ENCODE data around the gene SYNM.

Gene SYNM

GRCh38 chr15:99120050-99120777 lies 15.3 kb downstream of the SYNM start:
- Histone ChIP-seq H3K36me3 (replicated peaks; ENCODE audit: insufficient read depth, low read length) (no peaks in the 10 kb centered on the region), H3K4me2 (ENCODE audit: low read depth, low read length) (no peak overlapping the region)

GRCh38 chr15:99121207-99121606 lies 16.3 kb downstream of the SYNM start:
- Histone ChIP-seq H3K79me2 (ENCODE audit: low read length) (no peaks in the 10 kb centered on the region), H3K9ac (ENCODE audit: low read length) (no peak overlapping the region), H3K4me2 (ENCODE audit: low read depth, low read length) (no peak overlapping the region), H3K27me3 (replicated peaks; ENCODE audit: insufficient read depth, low read length) (no peaks in the 10 kb centered on the region), H3K9me2 (replicated peaks; ENCODE audit: insufficient read depth, low read length) (no peaks in the 10 kb centered on the region), H3K27ac (ENCODE audit: low read length) (no peak overlapping the region), H3F3A (ENCODE audit: insufficient read depth, low read length) (no peaks in the 10 kb centered on the region), H4K20me1 (ENCODE audit: insufficient read depth, low read length) (no peaks in the 10 kb centered on the region), H3K4me3 (ENCODE audit: low read length) (no peak overlapping the region), H3K4me1 (ENCODE audit: low read length) (peaks cover 12% of the 10 kb centered on the region), H2AFZ (ENCODE audit: low read length) (no peak overlapping the region), H3K9me3 (replicated peaks; ENCODE audit: insufficient read depth, low read length) (no peaks in the 10 kb centered on the region), H3K36me3 (replicated peaks; ENCODE audit: insufficient read depth, low read length) (no peaks in the 10 kb centered on the region)
- no peak for TF ChIP-seq CTCF (IDR thresholded peaks at IDR 0.05; ENCODE audit: low read length)
- no peak for DNase-seq

More at GRCh38 chr15:99120050-99120777, 15.3 kb downstream of the SYNM start:
- TF ChIP-seq EZH2 (optimal IDR thresholded peaks at IDR 0.05; ENCODE audit: low read depth, low read length), result no peak
- no peak for TF ChIP-seq EZH2phosphoT487 (IDR thresholded peaks at IDR 0.05; ENCODE audit: low read length)
- no peak for TF ChIP-seq CTCF (IDR thresholded peaks at IDR 0.05; ENCODE audit: low read length)
- Histone ChIP-seq H3K9me2 (replicated peaks; ENCODE audit: insufficient read depth, low read length) (no peaks in the 10 kb centered on the region), H3K4me3 (ENCODE audit: low read length) (no peak overlapping the region), H3K79me2 (ENCODE audit: low read length) (no peaks in the 10 kb centered on the region), H3K9ac (ENCODE audit: low read length) (no peak overlapping the region), H3K27me3 (replicated peaks; ENCODE audit: insufficient read depth, low read length) (no peaks in the 10 kb centered on the region), H3K27ac (ENCODE audit: low read length) (no peak overlapping the region), H4K20me1 (ENCODE audit: insufficient read depth, low read length) (no peaks in the 10 kb centered on the region), H2AFZ (ENCODE audit: low read length) (no peak overlapping the region), H3K9me3 (replicated peaks; ENCODE audit: insufficient read depth, low read length) (no peaks in the 10 kb centered on the region), H3K4me1 (ENCODE audit: low read length) (peaks cover 12% of the 10 kb centered on the region), H3F3A (ENCODE audit: insufficient read depth, low read length) (no peaks in the 10 kb centered on the region)
- no peak for DNase-seq

GRCh38 chr15:99121691-99122410 lies 17.0 kb downstream of the SYNM start:
- Histone ChIP-seq H3K27me3 (replicated peaks; ENCODE audit: insufficient read depth, low read length) (no peaks in the 10 kb centered on the region), H3K79me2 (ENCODE audit: low read length) (no peaks in the 10 kb centered on the region), H2AFZ (ENCODE audit: low read length) (no peak overlapping the region), H3K36me3 (replicated peaks; ENCODE audit: insufficient read depth, low read length) (no peaks in the 10 kb centered on the region), H4K20me1 (ENCODE audit: insufficient read depth, low read length) (no peaks in the 10 kb centered on the region), H3K9me2 (replicated peaks; ENCODE audit: insufficient read depth, low read length) (no peaks in the 10 kb centered on the region), H3F3A (ENCODE audit: insufficient read depth, low read length) (no peaks in the 10 kb centered on the region), H3K9ac (ENCODE audit: low read length) (no peak overlapping the region), H3K4me2 (ENCODE audit: low read depth, low read length) (no peak overlapping the region), H3K4me1 (ENCODE audit: low read length) (peaks cover 12% of the 10 kb centered on the region), H3K4me3 (ENCODE audit: low read length) (no peak overlapping the region), H3K27ac (ENCODE audit: low read length) (no peak overlapping the region), H3K9me3 (replicated peaks; ENCODE audit: insufficient read depth, low read length) (no peaks in the 10 kb centered on the region)
- TF ChIP-seq EZH2 (optimal IDR thresholded peaks at IDR 0.05; ENCODE audit: low read depth, low read length), result no peak
- TF ChIP-seq CTCF (IDR thresholded peaks at IDR 0.05; ENCODE audit: low read length), result no peak
- no peak for TF ChIP-seq EZH2phosphoT487 (IDR thresholded peaks at IDR 0.05; ENCODE audit: low read length)
- DNase-seq, result no peak
